Activated CD4-positive, alpha-beta memory T cell treated with anti-CD3 and anti-CD28 coated beads for 36 hours (primary cell): ENCODE data around the gene SAMD5. TPM values are rescaled to one million over a fixed set of nuclear protein-coding genes. Genes with fewer than 3 reads are reported as not detected.

Source experiments
- CTCF ChIA-PET: fragments of 350-600 bp; sonication (Branson Sonifier 250); formaldehyde crosslinking; loops from one replicate; lab custom pipeline; 2021; ENCODE audit warnings: antibody characterized with exemption, inconsistent platforms; lab: Charles Lee
- POLR2A ChIA-PET: fragments of 350-600 bp; sonication (Branson Sonifier 250); formaldehyde crosslinking; loops from one replicate; lab custom pipeline; 2021; ENCODE audit warnings: antibody characterized with exemption; lab: Charles Lee
- DNase-seq: peaks from one replicate; pipeline ENCODE4 v3.0.0-alpha.2; 2020
- H3K27ac Mint-ChIP-seq: one replicate; pipeline ENCODE4 v1.8.0; 2021; ENCODE audit warnings: mixed read lengths
- H3K27me3 Mint-ChIP-seq: one replicate; pipeline ENCODE4 v1.8.0; 2021; ENCODE audit warnings: mixed read lengths
- H3K36me3 Mint-ChIP-seq: one replicate; pipeline ENCODE4 v1.8.0; 2021; ENCODE audit warnings: mixed read lengths
- H3K4me1 Mint-ChIP-seq: one replicate; pipeline ENCODE4 v1.8.0; 2021; ENCODE audit warnings: low read depth, mixed read lengths
- H3K4me3 Mint-ChIP-seq: one replicate; pipeline ENCODE4 v1.8.0; 2021; ENCODE audit warnings: mild to moderate bottlenecking, mixed read lengths
- H3K9me3 Mint-ChIP-seq: one replicate; pipeline ENCODE4 v1.8.0; 2021; ENCODE audit warnings: mixed read lengths
- intact Hi-C: fragments of 100-400 bp; cut with micrococcal nuclease; formaldehyde crosslinking; loops from one replicate; pipeline ENCODE4 v1.15.1; 2023
- total RNA-seq, 2 experiments: library from RNA; stranded (reverse); gene quantifications; one replicate each; pipeline ENCODE4 v1.2.3, GENCODE V29; 2021

SAMD5 gene
- total RNA-seq, 2 experiments from 2014 or later = 0.02 to 0.12 TPM

- Mint-ChIP-seq H3K27ac (no peak overlapping the region), H3K27me3 (no peaks in the 10 kb centered on the region), H3K4me3 (no peak overlapping the region), H3K36me3 (no peaks in the 10 kb centered on the region), H3K9me3 (no peaks in the 10 kb centered on the region), H3K4me1 (no peaks in the 10 kb centered on the region)
- CTCF ChIA-PET = no interaction called here
- DNase-seq = no peak
- intact Hi-C loops = no loop called here
- POLR2A ChIA-PET = no interaction called here
Measured at GRCh38 chr6:147614501-147614900, 106.0 kb downstream of the SAMD5 start.

- POLR2A ChIA-PET = no interaction called here
- Mint-ChIP-seq H3K4me3 (no peak overlapping the region), H3K27ac (no peak overlapping the region), H3K4me1 (no peaks in the 10 kb centered on the region), H3K9me3 (no peaks in the 10 kb centered on the region), H3K27me3 (no peaks in the 10 kb centered on the region), H3K36me3 (no peaks in the 10 kb centered on the region)
- CTCF ChIA-PET = no interaction called here
- DNase-seq = no peak
- intact Hi-C loops = no loop called here
Measured at GRCh38 chr6:147615659-147616456, 107.4 kb downstream of the SAMD5 start.

DNA sequence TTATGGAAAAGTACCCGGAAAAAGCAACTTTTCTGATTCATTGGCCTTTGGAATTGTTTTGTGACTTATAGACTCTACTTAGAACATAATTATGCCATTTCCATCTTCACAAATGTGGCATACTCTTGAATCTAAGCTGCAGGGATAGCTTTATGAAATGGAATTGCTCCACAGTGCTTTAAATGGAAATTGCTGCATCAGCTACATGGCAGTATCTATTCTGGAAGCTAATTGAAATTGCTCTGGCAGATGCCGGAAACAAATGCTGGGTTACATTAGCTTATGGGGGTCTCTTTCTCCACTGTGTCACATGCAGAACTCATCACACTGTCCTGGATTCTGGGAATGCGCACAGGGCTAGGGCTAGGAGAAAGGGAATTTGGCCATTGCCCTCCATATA, 108.9 kb downstream of the SAMD5 start:
- Mint-ChIP-seq H3K4me3 (no peak overlapping the region), H3K4me1 (no peaks in the 10 kb centered on the region), H3K36me3 (no peaks in the 10 kb centered on the region), H3K9me3 (no peaks in the 10 kb centered on the region), H3K27ac (no peak overlapping the region), H3K27me3 (no peaks in the 10 kb centered on the region)
- POLR2A ChIA-PET = no interaction called here
- CTCF ChIA-PET = no interaction called here
- no peak for DNase-seq
- intact Hi-C loops = no loop called here

- Mint-ChIP-seq H3K27ac (no peak overlapping the region), H3K36me3 (no peaks in the 10 kb centered on the region), H3K4me3 (no peak overlapping the region), H3K27me3 (no peaks in the 10 kb centered on the region), H3K4me1 (no peaks in the 10 kb centered on the region), H3K9me3 (no peaks in the 10 kb centered on the region)
- intact Hi-C loops = no loop called here
- CTCF ChIA-PET = no interaction called here
- DNase-seq = no peak
- POLR2A ChIA-PET = no interaction called here
Measured at GRCh38 chr6:147618457-147618856, 110.0 kb downstream of the SAMD5 start.

DNA sequence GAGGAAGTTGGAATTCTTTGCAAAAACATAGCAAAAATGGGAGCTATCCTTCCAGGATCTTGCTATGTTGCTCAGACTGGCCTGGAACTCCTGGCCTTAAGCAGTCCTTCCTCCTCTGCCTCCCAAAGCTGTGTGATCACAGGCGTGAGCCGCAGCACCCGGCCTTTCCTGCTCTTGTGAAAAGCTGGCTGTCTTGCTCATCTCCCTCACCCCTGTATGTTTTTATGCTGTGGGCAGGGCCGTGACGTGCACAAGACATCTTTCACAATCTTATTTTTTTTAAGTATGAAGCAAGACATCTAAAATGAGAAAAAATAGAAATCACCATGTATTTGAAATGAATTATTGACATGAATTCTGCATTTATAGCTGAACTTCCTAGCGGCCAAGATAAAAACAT, 110.4 kb downstream of the SAMD5 start:
- Mint-ChIP-seq H3K4me3 (no peak overlapping the region), H3K4me1 (no peaks in the 10 kb centered on the region), H3K9me3 (no peaks in the 10 kb centered on the region), H3K36me3 (no peaks in the 10 kb centered on the region), H3K27ac (no peak overlapping the region), H3K27me3 (no peaks in the 10 kb centered on the region)
- POLR2A ChIA-PET = no interaction called here
- no peak for DNase-seq
- CTCF ChIA-PET = no interaction called here
- intact Hi-C loops = no loop called here
